Measurements from ENCODE around the gene C3orf20.

Gene C3orf20

DNA sequence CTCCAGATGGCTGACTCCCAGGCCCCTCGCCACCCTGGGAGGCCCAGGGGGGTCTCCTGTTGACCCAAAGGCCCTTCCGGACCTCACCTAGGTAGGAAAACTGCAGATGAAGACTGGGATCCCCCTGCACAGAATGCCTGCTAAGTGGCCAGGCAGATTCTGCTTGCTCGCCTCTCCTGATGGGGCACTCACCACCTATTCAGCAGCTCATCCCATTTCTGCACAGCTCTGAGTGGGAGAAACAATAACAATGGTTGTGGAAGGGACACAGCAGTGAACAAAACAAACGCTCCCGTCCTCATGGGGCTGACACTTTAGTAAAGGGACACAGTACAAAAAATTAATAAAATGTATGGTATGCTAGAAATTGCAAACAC is 118.9 kb downstream of the C3orf20 start:
- Mint-ChIP-seq H3K4me3 (no peak overlapping the region), H3K36me3 (ENCODE audit: low read depth) (no peaks in the 10 kb centered on the region), H3K4me1 (ENCODE audit: low read depth) (no peaks in the 10 kb centered on the region), H3K9me3 (no peaks in the 10 kb centered on the region), H3K27ac (no peak overlapping the region), H3K27me3 (no peaks in the 10 kb centered on the region)

- H3K27me3 Mint-ChIP-seq = no peaks in the 10 kb centered on the region
- no peak overlapping the region for H3K27ac Mint-ChIP-seq
- H3K4me1 Mint-ChIP-seq (ENCODE audit: low read depth) = no peaks in the 10 kb centered on the region
- H3K4me3 Mint-ChIP-seq = no peak overlapping the region
- no peaks in the 10 kb centered on the region for H3K36me3 Mint-ChIP-seq (ENCODE audit: low read depth)
- no peaks in the 10 kb centered on the region for H3K9me3 Mint-ChIP-seq
These were observed 119.5 kb downstream of the C3orf20 start for GRCh38 chr3:14794435-14794834.

GRCh38 chr3:14795996-14796395 is 121.1 kb downstream of the C3orf20 start:
- Mint-ChIP-seq H3K36me3 (ENCODE audit: low read depth) (no peaks in the 10 kb centered on the region), H3K27ac (no peak overlapping the region), H3K9me3 (no peaks in the 10 kb centered on the region), H3K27me3 (peaks cover 3% of the 10 kb centered on the region), H3K4me3 (no peak overlapping the region), H3K4me1 (ENCODE audit: low read depth) (no peaks in the 10 kb centered on the region)

GRCh38 chr3:14796403-14797077 is 121.6 kb downstream of the C3orf20 start:
- H3K27me3 Mint-ChIP-seq = peaks cover 3% of the 10 kb centered on the region
- no peaks in the 10 kb centered on the region for H3K36me3 Mint-ChIP-seq (ENCODE audit: low read depth)
- no peak overlapping the region for H3K4me3 Mint-ChIP-seq
- H3K27ac Mint-ChIP-seq = no peak overlapping the region
- H3K9me3 Mint-ChIP-seq = no peaks in the 10 kb centered on the region
- no peaks in the 10 kb centered on the region for H3K4me1 Mint-ChIP-seq (ENCODE audit: low read depth)

DNA sequence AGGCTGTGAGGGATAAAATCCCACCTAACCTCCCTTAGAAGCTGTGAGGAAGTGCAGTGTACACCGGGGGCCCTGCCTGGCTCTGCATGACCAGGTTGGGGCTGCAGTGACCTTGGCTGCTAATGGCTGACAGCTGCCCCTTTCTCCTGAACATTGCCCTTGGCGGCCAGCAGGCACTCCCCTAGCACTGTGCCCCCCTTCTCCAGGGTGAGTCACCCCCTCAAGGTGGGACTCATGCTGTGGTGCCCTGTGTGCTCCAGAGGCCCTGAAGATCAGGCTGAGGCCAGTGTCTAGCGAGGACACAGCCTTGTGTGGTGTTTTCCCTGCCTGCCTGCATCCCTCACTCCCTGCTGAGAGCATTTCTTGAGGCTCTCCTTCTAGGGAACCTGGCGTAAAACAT is 122.8 kb downstream of the C3orf20 start:
- H3K9me3 Mint-ChIP-seq = no peaks in the 10 kb centered on the region
- no peaks in the 10 kb centered on the region for H3K36me3 Mint-ChIP-seq (ENCODE audit: low read depth)
- peaks cover 3% of the 10 kb centered on the region for H3K27me3 Mint-ChIP-seq
- no peak overlapping the region for H3K27ac Mint-ChIP-seq
- no peaks in the 10 kb centered on the region for H3K4me1 Mint-ChIP-seq (ENCODE audit: low read depth)
- H3K4me3 Mint-ChIP-seq = no peak overlapping the region

- Mint-ChIP-seq H3K36me3 (ENCODE audit: low read depth) (no peaks in the 10 kb centered on the region), H3K4me3 (no peak overlapping the region), H3K27me3 (peaks cover 3% of the 10 kb centered on the region), H3K27ac (no peak overlapping the region), H3K4me1 (ENCODE audit: low read depth) (no peaks in the 10 kb centered on the region), H3K9me3 (no peaks in the 10 kb centered on the region)
These were observed 123.3 kb downstream of the C3orf20 start for GRCh38 chr3:14798231-14798630.

GRCh38 chr3:14799146-14799545 is 124.2 kb downstream of the C3orf20 start:
- Mint-ChIP-seq H3K36me3 (ENCODE audit: low read depth) (no peaks in the 10 kb centered on the region), H3K4me3 (no peak overlapping the region), H3K27me3 (peaks cover 3% of the 10 kb centered on the region), H3K9me3 (no peaks in the 10 kb centered on the region), H3K4me1 (ENCODE audit: low read depth) (peaks cover 6% of the 10 kb centered on the region), H3K27ac (no peak overlapping the region)

DNA sequence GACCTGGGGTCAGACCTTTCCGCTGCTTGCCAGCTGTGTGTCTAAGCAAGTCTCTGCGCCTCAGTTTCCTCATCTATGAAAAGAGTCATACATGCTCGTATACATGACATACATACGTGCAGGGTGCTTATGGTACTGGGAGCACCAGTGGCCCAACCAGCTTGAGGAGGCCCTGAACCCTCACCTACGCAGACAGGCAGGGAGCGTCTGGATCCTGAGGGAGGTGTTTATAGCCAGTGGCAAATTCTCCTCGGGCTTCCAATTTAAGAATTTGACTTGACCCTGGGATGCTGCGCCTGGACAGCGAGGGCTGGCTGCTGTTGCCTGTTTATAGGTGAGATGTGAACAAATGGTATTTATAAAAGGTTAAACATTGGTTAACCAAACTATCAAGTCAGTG is 126.1 kb downstream of the C3orf20 start:
- Mint-ChIP-seq H3K27ac (no peak overlapping the region), H3K4me3 (no peak overlapping the region), H3K9me3 (no peaks in the 10 kb centered on the region), H3K27me3 (peaks cover 11% of the 10 kb centered on the region), H3K4me1 (ENCODE audit: low read depth) (peaks cover 14% of the 10 kb centered on the region), H3K36me3 (ENCODE audit: low read depth) (no peaks in the 10 kb centered on the region)

DNA sequence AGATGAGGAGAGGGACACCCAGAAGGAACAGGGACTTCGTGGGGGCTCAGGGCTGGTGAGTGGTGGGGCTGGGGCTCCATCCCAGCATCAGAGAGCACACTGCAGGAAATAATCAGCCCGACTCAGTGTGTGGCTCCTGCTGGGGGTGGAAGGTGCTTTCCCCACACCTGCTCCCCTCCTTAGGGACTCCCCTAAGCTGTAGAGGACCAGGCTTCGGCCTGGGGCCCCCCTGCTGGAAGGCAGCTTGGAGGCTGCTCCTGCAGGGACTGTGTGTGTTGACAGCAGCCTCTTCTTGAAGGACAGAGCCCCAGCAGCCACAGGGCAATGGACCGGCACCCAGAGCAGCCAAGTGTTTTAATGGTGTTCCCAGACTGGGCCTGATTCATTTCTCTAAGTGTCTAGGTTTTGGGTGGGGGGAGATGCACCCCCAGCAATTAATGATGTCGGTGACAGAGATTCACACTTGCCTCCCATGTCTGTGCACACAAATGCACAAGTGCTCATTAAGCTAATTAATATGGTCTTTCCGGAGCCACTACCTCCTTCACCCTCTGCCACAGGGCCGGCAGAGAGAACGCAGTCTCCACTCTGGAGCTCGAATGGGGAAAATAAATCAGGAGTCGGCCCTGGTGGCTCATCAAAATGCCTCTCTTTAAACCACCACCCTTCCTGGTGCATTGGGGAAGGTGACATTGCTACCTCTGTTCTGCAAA is 126.9 kb downstream of the C3orf20 start:
- H3K27me3 Mint-ChIP-seq = peaks cover 13% of the 10 kb centered on the region
- no peak overlapping the region for H3K4me3 Mint-ChIP-seq
- H3K36me3 Mint-ChIP-seq (ENCODE audit: low read depth) = no peaks in the 10 kb centered on the region
- no peak overlapping the region for H3K27ac Mint-ChIP-seq
- peaks cover 14% of the 10 kb centered on the region for H3K4me1 Mint-ChIP-seq (ENCODE audit: low read depth)
- H3K9me3 Mint-ChIP-seq = no peaks in the 10 kb centered on the region

DNA sequence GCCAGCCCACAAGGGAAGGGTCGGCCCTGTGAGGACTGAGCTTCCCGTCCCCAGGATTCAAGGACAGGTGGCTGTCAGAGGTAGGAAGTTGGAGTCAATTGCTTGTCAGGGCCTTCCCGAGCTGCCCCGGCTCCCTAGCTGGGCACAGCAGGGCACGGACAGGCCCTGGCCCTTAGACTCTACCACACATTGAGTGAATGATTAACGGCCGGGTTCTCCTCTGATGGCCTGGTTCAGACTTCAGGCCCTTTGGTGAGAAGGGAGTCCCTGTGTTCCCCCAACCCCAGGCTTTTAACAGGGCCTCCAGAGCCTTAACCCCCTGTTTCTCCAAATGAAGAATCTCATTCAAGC is 127.4 kb downstream of the C3orf20 start:
- no peak overlapping the region for H3K4me3 Mint-ChIP-seq
- H3K27ac Mint-ChIP-seq = no peak overlapping the region
- H3K27me3 Mint-ChIP-seq = peaks cover 14% of the 10 kb centered on the region
- H3K4me1 Mint-ChIP-seq (ENCODE audit: low read depth) = peaks cover 14% of the 10 kb centered on the region
- no peaks in the 10 kb centered on the region for H3K9me3 Mint-ChIP-seq
- no peaks in the 10 kb centered on the region for H3K36me3 Mint-ChIP-seq (ENCODE audit: low read depth)

- Mint-ChIP-seq H3K9me3 (no peaks in the 10 kb centered on the region), H3K27ac (no peak overlapping the region), H3K27me3 (peaks cover 20% of the 10 kb centered on the region)
These were observed 128.4 kb downstream of the C3orf20 start for GRCh38 chr3:14803101-14803980.

GRCh38 chr3:14803981-14804834 is 129.3 kb downstream of the C3orf20 start:
- peaks cover 29% of the 10 kb centered on the region for H3K27me3 Mint-ChIP-seq
- no peak overlapping the region for H3K27ac Mint-ChIP-seq
- H3K4me3 Mint-ChIP-seq = no peak overlapping the region
- H3K9me3 Mint-ChIP-seq = no peaks in the 10 kb centered on the region
- no peaks in the 10 kb centered on the region for H3K36me3 Mint-ChIP-seq (ENCODE audit: low read depth)
- peaks cover 14% of the 10 kb centered on the region for H3K4me1 Mint-ChIP-seq (ENCODE audit: low read depth)

More at GRCh38 chr3:14803101-14803980, 128.4 kb downstream of the C3orf20 start:
- H3K36me3 Mint-ChIP-seq (ENCODE audit: low read depth) = no peaks in the 10 kb centered on the region
- H3K4me3 Mint-ChIP-seq = no peak overlapping the region
- H3K4me1 Mint-ChIP-seq (ENCODE audit: low read depth) = peaks cover 14% of the 10 kb centered on the region

DNA sequence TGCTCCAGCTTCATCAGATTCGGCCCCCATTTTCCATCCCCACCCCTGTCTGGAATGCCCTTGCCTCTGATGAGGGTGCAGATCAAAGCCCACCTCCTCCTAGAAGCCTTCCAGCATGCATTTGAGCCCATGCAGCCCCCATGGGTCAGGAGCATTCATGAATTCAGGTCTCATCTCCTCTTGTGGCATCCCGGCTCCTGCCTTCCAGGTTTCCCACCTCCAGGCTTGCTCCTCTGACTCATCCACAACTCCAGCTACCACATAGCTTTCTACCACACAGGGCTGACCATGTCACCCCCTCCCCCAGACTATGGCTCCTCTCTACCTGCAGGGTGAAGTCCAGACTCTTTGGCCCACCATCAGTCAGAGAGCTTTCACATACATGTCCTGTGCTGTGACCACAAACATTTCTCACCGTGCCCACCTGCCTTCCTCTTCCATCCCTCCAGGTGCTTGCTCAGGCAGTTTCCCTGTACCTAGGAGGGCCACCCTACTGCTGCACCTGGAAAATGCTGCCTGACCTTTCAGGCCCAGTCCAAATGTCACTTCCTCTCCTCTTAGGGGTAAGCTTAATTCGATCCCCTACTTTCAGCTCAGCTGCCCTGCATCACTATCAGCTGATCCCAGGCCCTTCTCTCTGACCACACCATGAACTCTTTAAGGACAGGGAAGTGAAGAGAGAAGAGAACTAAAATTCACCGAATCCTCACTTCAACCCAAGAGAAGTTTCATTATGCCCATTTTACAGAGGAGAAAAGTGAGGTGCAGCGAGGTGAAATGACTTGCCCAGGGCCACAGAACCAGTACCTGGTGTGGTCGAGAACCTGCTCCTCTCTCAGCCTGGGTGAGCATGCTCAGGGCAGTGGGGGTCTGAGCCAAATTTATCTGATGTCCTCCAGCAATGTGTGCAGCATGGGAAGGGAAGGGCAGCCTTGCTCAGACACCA is 130.2 kb downstream of the C3orf20 start:
- no peak overlapping the region for H3K4me3 Mint-ChIP-seq
- no peaks in the 10 kb centered on the region for H3K9me3 Mint-ChIP-seq
- H3K36me3 Mint-ChIP-seq (ENCODE audit: low read depth) = no peaks in the 10 kb centered on the region
- H3K4me1 Mint-ChIP-seq (ENCODE audit: low read depth) = peaks cover 14% of the 10 kb centered on the region
- peaks cover 36% of the 10 kb centered on the region for H3K27me3 Mint-ChIP-seq
- H3K27ac Mint-ChIP-seq = peak overlapping the region; percentile 18

Measured in stimulated activated naive CD8-positive, alpha-beta T cell treated with anti-CD3 and anti-CD28 coated beads, Interleukin-15, Interleukin-2, amounts not matched to agents 100 ng/mL and 50 ng/mL, for 24 hours (primary cell).